Glomerular visceral epithelial cell (primary cell): Measurements from ENCODE around the gene ANKRD39.
A peak's percentile ranks its signal among the peaks of the same experiment; 100 is the strongest.
"Not testable (repeated sequence)": the region's sequence is repeated elsewhere in the genome, so short reads cannot be mapped to it uniquely, and the experiment has no call there.

ENCODE experiments used
- DNase-seq: peaks from one replicate; pipeline ENCODE4 v3.0.0-alpha.2; 2016; ENCODE audit errors: extremely low spot score

Gene ANKRD39

DNA sequence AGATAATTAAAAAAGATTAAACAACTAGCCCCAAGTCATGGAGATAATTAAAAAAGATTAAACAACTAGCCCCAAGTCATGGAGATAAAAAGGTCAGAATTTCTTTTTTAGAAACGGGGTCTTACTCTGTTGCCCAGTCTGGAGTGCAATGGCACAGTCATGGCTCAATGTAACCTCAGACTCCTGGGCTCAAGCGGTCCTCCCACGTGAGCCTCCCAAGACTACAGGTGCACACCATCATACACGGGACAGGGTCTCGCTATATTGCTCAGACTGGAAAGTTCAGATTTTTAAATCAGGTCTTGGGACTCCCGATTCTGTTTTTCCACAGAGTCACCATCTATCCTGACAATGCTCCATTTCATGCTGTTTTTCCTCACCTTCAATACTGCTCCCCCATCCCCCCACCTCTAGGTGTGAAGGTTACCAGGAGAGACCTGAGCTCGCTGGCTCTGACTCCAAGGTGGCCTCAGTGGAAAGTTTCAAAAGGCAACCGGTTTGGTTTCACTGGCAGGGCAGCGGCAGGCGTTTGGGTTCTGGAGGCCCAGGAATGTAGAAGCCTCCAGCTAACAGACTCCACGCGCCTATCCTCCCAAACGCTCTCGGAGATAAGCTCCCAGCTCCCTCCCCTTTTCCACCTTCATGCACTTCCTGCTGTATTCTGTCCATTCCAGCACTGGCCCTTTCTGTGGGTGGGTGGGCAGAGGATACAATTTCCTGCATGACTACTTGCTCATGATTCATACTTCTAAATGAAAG lies 15.0 kb upstream of the ANKRD39 start:
- DNase-seq, result no peak

DNA sequence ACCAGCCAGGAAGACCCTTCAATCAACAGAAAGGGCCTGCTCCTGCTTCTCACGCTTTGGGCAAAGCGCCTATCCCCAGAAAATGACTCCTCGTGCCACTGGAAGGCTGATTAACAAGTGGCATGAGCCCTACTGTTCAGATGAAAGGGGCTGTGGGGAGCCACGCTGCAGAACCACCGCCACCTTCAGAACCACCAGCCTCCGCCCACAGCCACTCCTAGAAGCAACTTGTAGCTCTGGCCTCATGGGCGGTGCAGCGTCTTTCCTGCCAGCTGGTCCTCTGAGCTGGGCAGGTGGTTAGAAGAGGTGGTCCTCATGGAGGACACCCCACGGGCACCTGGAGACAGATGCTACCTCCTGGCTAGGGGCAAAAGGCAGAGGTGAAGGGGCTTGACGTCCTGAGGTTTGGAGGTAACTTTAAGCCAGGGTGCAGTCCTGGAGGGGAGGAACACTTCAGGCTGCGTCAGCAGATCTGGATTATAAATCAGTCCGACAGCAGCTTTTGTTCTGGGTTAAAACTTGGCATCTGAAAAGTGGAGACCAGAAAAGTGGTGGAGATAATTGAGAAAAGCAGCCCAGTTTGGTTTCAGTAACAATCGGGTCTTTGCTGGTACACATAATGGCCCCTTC lies 12.9 kb upstream of the ANKRD39 start:
- no peak for DNase-seq

DNA sequence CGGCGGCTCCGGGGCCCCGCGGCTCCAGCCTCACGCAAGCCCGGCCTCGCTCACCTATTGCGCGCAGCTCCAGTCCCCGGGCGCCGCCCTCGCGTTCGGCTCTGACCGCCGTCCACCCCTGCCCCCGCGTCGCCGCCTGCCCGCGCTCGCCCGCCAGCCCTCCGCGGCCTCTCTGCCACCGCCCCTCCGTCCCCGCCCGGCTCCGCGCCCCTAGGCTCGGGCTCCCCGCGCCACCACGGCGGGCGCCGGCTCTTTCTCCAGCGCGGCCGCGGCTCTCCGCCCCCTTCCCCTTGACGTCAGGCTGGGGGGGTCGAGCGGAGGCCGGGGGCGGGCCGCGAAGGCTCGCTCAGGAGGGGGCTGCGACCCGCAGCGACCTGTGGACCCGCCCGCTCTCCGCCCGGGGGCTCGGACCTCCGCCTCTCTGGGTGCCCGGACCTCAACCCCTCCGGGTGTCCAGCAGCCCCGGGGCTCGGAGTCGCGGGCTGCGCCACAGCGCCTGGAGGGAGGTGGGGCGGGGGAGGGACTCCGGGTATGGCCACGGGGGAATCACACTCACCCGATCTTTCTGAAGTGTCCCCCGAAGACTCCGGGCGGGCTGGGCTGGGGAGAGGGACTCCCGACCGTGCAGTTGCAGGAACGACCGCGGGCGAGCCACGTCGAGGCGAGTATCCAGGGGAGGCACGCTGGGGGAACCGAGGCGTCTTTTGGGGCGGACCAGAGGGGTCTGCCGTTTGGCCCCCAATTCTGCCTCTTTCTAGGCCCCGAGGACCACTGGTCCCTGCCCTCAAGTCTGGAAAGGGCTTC lies 12.2 kb upstream of the ANKRD39 start, which contains the start of gene SEMA4C:
Gene SEMA4C (minus strand): TSS at position 259 of the 804 bp plus-strand sequence. CDS start 2,194 bp downstream, outside the sequence.
- DNase-seq, result peak; percentile 50

DNA sequence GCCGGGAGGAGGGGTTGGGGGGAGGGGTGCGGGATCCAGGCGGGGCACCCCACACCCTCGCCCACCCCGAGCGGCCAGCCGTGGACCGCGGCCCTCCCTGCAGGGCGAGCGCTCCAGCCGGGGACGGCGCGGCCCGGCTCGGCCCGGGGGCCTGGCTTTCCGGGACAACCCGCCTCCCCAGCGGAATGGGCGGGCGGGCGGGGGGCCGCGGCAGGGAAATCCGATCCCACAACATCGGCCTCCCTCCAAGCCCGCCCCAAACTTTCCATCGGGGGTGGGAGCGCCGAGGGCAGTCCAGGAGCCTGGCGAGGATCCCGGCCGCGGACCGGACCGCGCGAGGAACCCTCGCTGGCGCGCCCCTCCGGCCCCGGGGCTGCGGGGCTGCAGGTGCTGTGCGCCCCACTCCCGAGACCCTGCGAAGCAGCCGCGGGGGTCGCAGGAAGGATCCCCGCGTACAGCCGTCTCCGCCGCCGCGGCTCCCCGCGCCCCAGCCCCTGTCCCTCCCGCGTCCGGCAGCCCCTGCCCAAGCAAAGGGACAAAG lies 11.5 kb upstream of the ANKRD39 start:
- peak; percentile 87 for DNase-seq

DNA sequence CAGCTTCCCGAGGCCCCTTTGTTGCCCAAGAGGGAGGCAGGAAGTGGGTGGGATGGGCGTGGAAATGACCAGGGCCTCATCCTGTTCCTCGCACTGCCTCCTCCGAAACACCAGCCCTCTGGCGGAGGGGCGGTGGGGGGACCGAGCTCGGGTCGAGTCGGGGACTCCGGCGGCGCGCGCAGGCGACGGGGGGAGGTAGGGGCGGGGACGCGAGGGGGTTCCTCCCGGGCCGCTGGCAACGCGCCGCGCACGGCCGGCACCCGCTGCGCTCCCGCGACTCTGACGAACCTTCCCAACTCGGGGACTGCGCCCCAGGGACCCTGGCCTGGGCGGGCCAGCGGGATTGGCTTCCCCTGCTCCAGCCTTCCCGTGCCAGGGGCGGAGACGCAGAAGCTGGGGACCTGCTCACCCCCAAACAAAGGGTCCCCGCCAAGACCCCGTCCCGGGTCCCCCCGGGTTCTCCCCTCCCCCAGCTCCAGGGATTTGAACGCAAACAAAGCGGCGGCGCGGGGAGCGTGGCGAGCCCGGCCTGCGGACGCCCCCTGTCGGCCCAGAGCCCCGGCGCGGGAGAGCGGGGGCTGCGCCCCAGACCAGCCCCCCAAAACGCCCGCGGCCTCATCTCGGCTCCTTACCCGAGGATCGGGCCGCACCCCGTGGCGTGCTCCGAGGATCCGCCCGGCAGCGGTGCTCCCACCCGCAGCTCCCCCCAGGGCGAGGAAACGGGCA lies 10.9 kb upstream of the ANKRD39 start:
- DNase-seq, result peak; percentile 94

DNA sequence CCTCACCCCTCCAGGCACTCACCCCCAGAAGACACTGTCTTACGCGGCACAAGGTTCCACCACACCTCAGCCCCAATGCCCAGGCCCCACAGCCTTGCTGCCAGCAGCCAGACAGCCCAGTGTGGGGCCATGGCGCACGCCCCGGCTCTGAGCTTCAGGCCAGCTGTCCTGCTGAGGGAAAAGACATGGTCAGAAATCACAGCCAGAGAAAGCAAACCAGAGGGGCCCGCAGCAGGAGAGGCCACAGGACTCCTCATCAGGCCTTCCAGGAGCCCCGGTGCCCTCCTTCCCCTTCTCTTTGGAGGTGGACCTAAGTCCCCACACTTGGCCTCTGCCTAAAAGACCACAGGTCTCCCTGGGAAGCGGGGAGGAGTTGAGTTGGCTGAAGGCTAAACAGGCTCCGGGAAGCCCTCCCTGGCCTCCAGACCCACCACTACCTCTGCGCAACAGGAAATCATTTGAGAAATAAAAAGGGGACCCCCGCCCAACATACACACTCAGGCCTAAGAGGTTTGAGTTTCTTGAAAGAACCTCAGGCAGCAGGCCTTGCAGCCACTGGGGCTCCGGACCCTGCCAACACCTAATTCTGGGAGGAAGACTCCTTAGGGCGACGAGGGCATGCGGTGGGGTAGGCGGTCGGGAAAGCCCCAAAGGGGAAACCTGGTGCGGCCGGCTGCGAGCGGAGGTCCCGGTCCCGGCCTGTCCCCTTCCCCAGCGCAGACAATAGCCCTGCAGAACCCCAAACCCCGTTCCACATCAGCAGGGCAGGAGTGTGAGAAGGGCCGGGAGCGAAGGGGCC lies 10.1 kb upstream of the ANKRD39 start:
- DNase-seq, result no peak

DNA sequence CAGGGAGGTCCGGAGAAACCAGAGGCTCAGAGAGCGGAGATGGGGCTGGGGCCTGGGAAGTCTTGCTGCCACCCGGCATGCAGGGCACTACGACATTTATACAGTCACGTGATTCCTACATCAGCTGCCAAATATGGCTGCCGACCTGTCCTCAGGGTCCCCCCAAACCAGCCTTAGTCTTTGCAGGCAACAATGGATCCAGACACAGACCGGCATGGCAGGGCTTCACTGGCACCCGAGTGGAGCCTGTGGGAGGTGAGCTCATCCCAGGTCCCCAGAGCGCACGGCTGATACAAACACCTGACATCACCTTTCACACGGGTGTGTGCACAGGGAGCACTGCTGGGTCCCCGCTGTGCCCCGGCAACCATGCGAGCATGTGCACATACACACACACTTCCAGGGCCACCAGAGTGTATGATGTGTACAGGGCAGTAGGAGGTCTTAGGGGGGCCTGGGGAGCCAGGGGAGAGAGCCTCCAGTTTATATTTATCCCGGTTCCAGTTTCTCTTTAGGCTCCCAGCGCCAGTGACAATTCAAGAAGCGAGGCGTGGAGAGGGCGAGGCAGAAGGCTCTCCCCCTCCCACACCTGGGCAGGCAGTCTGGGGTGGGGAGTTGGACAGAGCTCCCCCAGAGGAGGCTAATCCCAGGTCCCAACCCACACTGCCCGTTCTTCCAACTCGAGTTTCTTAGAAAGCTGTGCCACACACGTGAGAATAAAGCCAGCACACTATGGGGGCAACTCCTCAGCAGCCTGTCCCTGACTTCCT lies 9.4 kb upstream of the ANKRD39 start:
- no peak for DNase-seq

DNA sequence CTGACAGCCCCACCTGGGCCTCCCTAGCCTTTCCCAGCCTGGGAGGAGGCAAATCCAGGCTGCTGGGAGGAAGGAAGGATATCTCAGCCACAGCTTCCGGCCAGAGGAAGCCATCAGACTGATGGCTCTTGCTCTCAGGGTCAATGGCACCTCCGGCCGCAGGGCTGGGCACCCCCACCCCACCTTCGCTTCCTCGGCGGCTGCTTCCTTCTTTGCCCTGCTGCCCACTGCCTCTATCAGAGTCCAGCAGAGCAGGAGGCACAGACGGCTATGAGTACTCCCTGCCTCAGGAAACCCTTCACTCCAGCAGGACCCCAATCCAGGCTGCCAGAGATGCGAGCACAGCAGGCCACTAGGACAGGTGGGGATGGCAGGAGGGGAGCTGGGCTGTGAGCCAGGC lies 8.8 kb upstream of the ANKRD39 start:
- no peak for DNase-seq

DNA sequence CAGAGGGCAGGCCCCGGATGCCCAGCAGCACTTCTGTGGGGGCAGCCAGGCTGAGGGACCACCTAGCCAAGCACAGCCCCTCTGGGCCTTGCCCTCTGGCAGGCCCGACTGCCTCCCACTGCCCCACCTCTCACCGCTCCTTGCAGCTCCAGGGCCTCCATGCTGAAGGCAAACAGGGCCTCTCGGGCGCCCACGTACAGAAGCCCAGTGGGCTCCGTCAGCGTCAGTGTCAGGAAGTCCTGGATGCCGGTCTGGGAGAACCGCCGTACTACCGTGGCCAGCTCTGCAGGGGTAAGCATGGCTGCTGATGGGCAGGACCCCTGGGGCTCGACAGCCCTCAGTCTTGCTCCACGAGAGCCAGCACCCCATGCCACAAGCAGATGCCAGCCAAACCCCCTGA lies 8.3 kb upstream of the ANKRD39 start:
- DNase-seq, result no peak

DNA sequence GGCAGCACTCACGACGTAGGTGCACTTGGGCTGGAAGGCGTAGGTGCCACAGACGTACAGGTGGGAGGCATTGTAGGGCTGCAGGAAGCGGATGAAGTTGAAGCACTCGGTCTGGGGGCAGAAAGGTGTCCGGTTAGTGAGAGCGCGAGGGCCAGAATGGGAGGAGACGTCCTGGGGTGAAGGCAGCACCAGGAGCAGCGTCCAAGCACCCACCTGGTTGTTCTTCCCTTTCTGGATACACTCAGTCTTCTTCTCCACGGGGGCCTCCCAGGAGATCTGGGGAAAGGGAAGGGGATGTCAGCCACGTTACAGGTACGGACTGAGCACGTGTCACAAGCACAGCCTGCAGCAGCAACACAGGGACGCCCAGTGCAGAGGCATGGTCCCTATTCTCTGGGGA lies 7.8 kb upstream of the ANKRD39 start:
- DNase-seq, result no peak

DNA sequence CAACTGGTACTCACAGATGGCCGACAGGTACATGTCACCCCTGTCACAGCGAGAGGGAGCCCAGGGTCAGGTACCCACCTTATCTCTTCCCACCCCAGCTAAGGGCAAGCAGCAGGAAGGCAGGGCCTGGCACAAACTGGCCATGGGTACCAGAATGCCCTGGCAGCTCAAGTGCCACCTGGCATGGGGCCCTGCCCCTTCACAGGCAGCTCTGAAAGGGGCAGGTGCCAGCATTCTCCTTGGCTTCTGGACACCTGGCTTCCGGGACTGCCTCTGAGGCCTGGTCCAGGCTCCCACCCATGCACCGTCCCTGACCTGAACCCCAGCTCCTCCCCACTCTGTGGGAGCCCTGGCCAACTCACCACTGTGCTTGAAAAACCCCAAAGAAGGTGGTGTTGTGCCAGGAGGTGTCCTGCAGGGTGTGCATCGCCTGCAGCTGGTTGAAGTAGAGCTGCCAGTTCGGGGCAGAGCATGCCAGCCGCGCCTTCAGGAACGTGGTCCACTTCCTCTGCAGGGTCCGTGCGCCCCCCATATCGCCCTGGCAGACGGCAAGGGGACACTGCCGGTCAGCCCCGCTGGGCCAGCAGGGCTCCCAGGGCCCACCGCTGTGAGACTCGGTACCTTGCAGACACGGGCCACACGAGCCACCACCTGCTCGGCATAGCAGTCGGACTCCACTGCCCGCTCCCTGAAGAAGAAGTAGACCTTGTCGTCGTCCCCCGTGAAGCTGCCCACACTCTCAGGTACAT lies 6.7 kb upstream of the ANKRD39 start:
- no peak for DNase-seq

DNA sequence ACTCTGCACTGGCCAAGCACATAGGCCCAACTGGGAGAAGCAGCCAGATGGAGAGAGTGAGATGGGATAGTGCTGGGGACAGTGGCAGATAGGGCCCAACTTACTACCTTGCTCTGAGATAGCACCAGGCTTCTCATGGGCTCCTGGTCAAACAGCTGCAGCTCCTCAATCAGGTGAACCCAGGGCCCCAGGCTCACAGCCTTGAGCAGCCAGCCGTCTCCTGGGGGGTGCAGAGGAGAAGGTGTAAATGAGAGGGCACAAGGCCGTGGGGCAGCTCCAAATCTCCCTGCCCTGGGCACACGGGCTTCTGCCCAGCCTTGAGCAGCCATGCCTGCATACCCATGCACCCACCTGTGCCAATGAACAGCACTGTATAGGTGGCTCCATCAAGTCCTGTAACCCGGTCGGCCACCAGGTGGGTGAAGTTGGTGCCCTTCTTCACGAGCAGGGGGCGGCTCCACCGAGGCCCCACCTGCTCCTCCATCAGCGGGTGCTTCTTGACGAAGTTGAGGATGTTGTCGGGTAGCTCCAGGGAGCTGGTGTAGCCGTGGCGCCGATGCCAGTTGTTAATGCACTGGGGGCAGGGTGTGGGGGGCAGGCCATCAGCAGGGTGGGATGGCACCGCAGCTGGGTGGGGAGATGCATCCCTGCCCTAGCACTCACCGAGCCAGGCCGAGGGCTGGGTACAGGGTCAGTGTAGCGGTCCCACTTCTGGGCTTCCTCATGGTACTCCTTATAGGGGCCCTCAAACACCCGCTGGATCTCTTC lies 5.9 kb upstream of the ANKRD39 start:
- no peak for DNase-seq

DNA sequence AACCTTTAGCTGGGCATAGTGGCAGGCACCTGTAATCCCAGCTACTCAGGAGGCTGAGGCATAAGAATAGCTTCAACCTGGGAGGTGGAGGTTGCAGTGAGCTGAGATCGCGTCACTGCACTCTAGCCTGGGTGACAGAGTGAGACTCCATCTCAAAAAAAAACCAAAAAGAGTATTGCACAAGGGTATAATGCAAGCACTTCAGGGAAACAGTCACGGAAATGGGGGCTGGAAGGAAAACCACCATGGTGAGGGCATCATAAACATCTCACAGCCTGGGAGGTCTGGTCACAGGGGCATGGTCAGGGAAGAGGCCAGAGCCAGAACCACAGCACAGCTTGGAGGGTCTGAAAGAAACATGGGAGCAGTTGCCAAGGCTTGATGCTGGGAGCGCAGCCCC lies 5.2 kb upstream of the ANKRD39 start:
- DNase-seq, result not testable (repeated sequence)

DNA sequence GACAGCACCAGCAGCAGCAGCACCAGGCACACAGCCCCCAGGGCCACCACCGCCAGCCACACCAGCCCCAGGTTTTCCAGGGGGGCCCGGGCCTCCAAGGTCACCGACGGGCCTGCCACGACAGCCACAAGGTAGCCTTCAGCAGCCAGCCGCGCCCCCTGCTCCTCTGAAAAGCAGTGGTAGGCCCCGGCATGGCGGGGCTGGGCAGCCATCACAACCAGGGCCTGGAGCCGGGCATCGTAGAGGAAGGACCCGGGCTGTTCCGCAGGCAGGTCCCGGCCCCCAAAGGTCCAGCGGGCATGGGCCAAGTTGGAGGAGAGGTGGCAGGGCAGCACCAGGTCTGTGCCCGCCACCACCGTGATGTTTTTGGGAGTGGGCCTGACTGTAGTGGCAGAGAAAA lies 3.3 kb upstream of the ANKRD39 start:
- no peak for DNase-seq

DNA sequence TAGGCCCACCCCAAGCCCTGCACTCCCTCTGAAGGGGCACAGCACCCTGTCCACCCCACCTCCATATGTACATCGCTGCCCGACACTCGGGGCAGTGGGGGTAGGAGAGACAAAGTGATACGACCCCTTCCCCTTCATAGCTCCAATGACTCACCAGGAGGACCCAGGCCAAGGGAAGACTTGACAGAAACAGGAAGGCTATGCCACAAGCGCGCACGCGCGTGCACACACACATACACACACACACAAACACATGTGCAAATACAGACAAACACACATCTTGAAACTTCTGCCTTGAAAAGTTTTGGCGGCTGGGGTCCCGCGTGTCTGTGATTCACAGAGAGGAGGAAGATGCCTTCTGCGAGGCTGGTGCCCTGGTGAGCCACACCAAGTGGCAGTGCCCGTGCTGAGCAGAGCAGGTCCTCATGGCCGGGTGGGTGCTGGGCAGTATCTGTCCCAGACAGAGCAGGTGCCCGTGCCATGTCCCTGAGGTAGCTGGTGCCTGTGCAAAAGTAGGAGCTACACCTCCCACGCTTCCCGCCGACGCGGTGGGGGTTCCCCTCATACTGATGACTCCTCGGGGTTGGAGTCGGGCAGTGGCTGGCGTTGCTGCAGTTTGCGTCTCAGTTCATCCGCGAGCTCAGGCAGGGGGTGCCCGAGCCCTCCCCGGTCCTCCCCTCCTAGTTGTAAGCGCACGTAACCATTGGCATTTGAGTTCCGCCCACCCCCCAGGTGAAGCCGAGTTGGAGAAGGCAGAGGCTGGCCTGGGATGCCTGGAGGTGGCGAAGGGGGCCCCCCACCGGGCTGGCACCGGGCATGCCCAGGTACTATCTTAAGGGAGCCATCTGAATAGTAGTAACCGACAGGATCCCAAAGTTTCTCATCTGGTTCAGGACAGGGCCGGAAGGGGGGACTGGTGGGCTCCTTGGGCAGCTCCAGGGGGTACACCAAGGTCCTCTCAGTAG lies 2.5 kb upstream of the ANKRD39 start:
- no peak for DNase-seq

DNA sequence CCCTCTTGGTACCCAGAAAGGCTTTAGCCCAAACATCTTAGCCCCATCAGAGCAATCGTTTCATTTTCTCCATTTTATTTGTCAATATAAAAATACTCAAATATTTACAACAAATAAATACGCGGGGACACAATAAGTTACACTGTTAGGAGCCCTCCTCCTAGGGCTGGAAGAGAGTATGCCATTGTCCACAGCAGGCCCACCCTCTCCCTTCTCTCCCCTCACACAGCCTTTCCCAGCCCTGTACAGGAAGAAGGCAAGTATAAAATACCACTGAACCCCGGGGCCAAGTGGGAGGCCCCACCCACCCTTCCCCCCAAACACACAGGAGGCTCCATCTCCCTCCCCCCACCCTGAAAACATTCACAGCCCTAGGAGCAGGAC lies 1.9 kb upstream of the ANKRD39 start:
- DNase-seq, result no peak

DNA sequence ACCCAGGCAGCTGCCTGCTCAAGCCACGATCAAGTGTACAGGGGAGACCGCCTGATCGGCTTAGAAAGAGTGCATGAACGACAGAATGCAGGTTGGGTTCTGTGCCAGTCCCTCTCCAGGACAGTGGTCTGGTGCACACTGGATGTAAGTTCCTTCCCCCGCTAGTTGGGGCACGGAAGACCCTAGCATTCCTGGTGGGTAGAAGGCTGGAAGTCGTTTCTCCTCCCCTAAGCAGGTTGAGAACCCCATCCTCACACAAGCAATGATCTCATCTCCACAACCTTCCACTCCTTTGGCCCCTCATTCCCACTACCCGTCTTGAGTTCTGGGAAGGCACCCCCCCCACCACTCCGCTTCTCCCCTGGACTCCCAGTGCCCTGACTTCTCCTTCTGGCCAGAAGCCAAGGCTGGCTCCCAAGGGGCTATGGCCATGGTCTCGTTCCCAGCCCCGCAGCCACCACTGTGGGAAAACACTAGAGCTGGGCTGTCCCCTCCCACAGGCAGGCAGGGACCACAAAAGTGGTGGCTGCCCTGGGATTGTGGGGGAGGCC lies 1.4 kb upstream of the ANKRD39 start:
- DNase-seq, result no peak
